ENCODE results near the gene PLA2G4C. TPM values are rescaled to one million over a fixed set of nuclear protein-coding genes. Genes with fewer than 3 reads are reported as not detected.

PLA2G4C gene
- total RNA-seq, 4 donors from 2014 or later, result 4.6 to 21.0 (median 12.4) TPM

- 52 to 58% methylated on average over 37 of the region's 37 CpGs for WGBS, 2 donors
- no peak for DNase-seq (ENCODE audit: low spot score in 2 of 2)
- TF ChIP-seq CTCF (IDR thresholded peaks at IDR 0.05) (no peak), POLR2A (IDR thresholded peaks at IDR 0.05) (no peak)
- H3K27me3 ChIP-seq, result no peaks in the 10 kb centered on the region
- H3K4me1 ChIP-seq, result no peaks in the 10 kb centered on the region
- peaks cover 0 to 62% (median 0%) of the 10 kb centered on the region in 3 donors for H3K36me3 ChIP-seq
- no peak overlapping the region for H3K4me3 ChIP-seq
- H3K9me3 ChIP-seq, result no peaks in the 10 kb centered on the region
- no peak overlapping the region for H3K27ac ChIP-seq
These were observed 48.9 kb downstream of the PLA2G4C start for GRCh38 chr19:48061401-48062344.

GRCh38 chr19:48060381-48060780 lies 50.2 kb downstream of the PLA2G4C start:
- Histone ChIP-seq H3K9me3 (no peaks in the 10 kb centered on the region), H3K4me3 (no peak overlapping the region), H3K27ac (no peak overlapping the region), H3K36me3 (peaks cover 0 to 55% (median 0%) of the 10 kb centered on the region in 3 donors), H3K4me1 (no peaks in the 10 kb centered on the region), H3K27me3 (no peaks in the 10 kb centered on the region)
- no peak for DNase-seq (ENCODE audit: low spot score in 2 of 2)
- TF ChIP-seq EP300 (IDR thresholded peaks at IDR 0.05) (no peak), POLR2A (IDR thresholded peaks at IDR 0.05) (no peak), CTCF (IDR thresholded peaks at IDR 0.05) (no peak)
- WGBS, 2 donors, result 83 to 90% methylated on average over 5 of the region's 5 CpGs

GRCh38 chr19:48059331-48059730 lies 51.3 kb downstream of the PLA2G4C start:
- no peak for TF ChIP-seq POLR2A (IDR thresholded peaks at IDR 0.05)
- no peak for TF ChIP-seq CTCF (IDR thresholded peaks at IDR 0.05)
- TF ChIP-seq EP300 (IDR thresholded peaks at IDR 0.05), result no peak
- WGBS, 2 donors, result 91 to 94% methylated on average over 6 of the region's 6 CpGs
- Histone ChIP-seq H3K27ac (no peak overlapping the region), H3K4me3 (no peak overlapping the region), H3K36me3 (peaks cover 0 to 56% (median 0%) of the 10 kb centered on the region in 3 donors), H3K9me3 (no peaks in the 10 kb centered on the region), H3K27me3 (no peaks in the 10 kb centered on the region), H3K4me1 (no peaks in the 10 kb centered on the region)
- DNase-seq (ENCODE audit: low spot score in 2 of 2), result no peak

GRCh38 chr19:48053856-48054255 lies 56.8 kb downstream of the PLA2G4C start:
- peaks cover 0 to 70% (median 0%) of the 10 kb centered on the region in 3 donors for H3K36me3 ChIP-seq
- 80 to 89% methylated on average over 5 of the region's 5 CpGs for WGBS, 2 donors
- TF ChIP-seq POLR2A (IDR thresholded peaks at IDR 0.05), result no peak
- no peak for TF ChIP-seq EP300 (IDR thresholded peaks at IDR 0.05)
- no peak for TF ChIP-seq CTCF (IDR thresholded peaks at IDR 0.05)
- H3K27ac ChIP-seq, result no peak overlapping the region
- H3K4me3 ChIP-seq, result no peak overlapping the region
- H3K4me1 ChIP-seq, result no peaks in the 10 kb centered on the region
- H3K9me3 ChIP-seq, result no peaks in the 10 kb centered on the region
- DNase-seq (ENCODE audit: low spot score in 2 of 2), result no peak
- no peaks in the 10 kb centered on the region for H3K27me3 ChIP-seq

DNA sequence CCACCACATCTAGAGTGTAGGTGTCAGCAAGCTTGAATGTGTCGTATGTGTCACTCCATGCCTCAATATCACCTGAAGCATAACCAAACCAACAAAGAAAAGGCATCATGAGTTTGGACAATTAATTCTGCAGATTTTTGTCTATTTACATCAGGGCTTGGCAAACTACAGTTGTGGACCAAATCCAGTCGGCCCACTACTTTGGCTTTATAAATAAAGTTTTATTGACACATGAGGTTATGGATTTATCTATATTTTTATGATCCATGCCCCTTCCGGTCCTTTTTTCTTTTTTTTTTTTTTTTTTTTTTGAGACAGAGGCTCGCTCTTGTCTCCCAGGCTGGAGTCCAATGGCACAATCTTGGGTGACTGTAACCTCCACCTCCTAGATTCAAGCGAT lies 57.5 kb downstream of the PLA2G4C start:
- H3K9me3 ChIP-seq, result no peaks in the 10 kb centered on the region
- WGBS, 2 donors, result 78 to 81% methylated on average over 5 of the region's 5 CpGs
- no peak overlapping the region for H3K27ac ChIP-seq
- no peak overlapping the region for H3K4me3 ChIP-seq
- H3K27me3 ChIP-seq, result no peaks in the 10 kb centered on the region
- H3K4me1 ChIP-seq, result no peaks in the 10 kb centered on the region
- DNase-seq (ENCODE audit: low spot score in 2 of 2), result no peak
- TF ChIP-seq EP300 (IDR thresholded peaks at IDR 0.05), result no peak
- TF ChIP-seq POLR2A (IDR thresholded peaks at IDR 0.05), result no peak
- peaks cover 0 to 70% (median 0%) of the 10 kb centered on the region in 3 donors for H3K36me3 ChIP-seq
